GM23338 (cell line): ENCODE data around the gene GUCY1A2.

Experiments used
- CTCF ChIP-seq, 2 experiments: fragments of 200-600 bp in 1 of 2; sonication (generic) in 1 of 2; conservative IDR thresholded peaks; 2 replicates each; pipeline versions ENCODE4 v1.5.1 to v1.6.1; 2016 to 2017; ENCODE audit warnings: antibody characterized with exemption in 2 of 2, low read depth in 2 of 2, mild to moderate bottlenecking in 2 of 2, moderate library complexity in 1 of 2
- EZH2 ChIP-seq: fragments of 200-600 bp; sonication (generic); IDR thresholded peaks from one replicate; pipeline ENCODE4 v1.8.0; 2017; ENCODE audit warnings: antibody characterized with exemption, mild to moderate bottlenecking, low read depth; ENCODE audit not compliant: unreplicated experiment
- JUNB ChIP-seq: IDR thresholded peaks from one replicate; pipeline ENCODE4 v1.6.1; 2016; ENCODE audit warnings: antibody characterized with exemption; ENCODE audit not compliant: unreplicated experiment
- TF ChIP-seq, protein P1 (sequence below): IDR thresholded peaks from 2 replicates; pipeline ENCODE4 v1.6.1; 2016; ENCODE audit warnings: antibody characterized with exemption

GRCh38 chr11:106998916-106999188 is 19.4 kb downstream of the GUCY1A2 start:
- TF ChIP-seq CTCF (conservative IDR thresholded peaks at IDR 0.05; ENCODE audit: low read depth in 2 of 2), result no peak
- TF ChIP-seq, protein P1, sequence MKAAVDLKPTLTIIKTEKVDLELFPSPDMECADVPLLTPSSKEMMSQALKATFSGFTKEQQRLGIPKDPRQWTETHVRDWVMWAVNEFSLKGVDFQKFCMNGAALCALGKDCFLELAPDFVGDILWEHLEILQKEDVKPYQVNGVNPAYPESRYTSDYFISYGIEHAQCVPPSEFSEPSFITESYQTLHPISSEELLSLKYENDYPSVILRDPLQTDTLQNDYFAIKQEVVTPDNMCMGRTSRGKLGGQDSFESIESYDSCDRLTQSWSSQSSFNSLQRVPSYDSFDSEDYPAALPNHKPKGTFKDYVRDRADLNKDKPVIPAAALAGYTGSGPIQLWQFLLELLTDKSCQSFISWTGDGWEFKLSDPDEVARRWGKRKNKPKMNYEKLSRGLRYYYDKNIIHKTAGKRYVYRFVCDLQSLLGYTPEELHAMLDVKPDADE, result no peak
- no peak for TF ChIP-seq JUNB
- no peak for TF ChIP-seq EZH2
